Dendritic cell treated with granulocyte-macrophage colony-stimulating factor and Interleukin-4, amounts not matched to agents 40 ng/mL and 50 ng/mL, for 4 days (primary cell): ENCODE measurements around the gene TBC1D2.
A peak's percentile ranks its signal among the peaks of the same experiment; 100 is the strongest.

Experiments
- H3K27ac Mint-ChIP-seq: one replicate; pipeline ENCODE4 v1.8.0; 2022; ENCODE audit warnings: mild to moderate bottlenecking, mixed read lengths
- H3K27me3 Mint-ChIP-seq: one replicate; pipeline ENCODE4 v1.8.0; 2022; ENCODE audit warnings: mild to moderate bottlenecking, mixed read lengths
- H3K36me3 Mint-ChIP-seq: one replicate; pipeline ENCODE4 v1.8.0; 2022; ENCODE audit warnings: low read depth, mixed read lengths
- H3K4me1 Mint-ChIP-seq: one replicate; pipeline ENCODE4 v1.8.0; 2022; ENCODE audit warnings: low read depth, mixed read lengths
- H3K4me3 Mint-ChIP-seq: one replicate; pipeline ENCODE4 v1.8.0; 2022; ENCODE audit warnings: mild to moderate bottlenecking, moderate library complexity, mixed read lengths
- H3K9me3 Mint-ChIP-seq: one replicate; pipeline ENCODE4 v1.8.0; 2022; ENCODE audit warnings: mixed read lengths
- intact Hi-C: fragments of 100-400 bp; cut with micrococcal nuclease; formaldehyde crosslinking; loops from one replicate; pipeline ENCODE4 v1.15.0; 2022

TBC1D2 gene

DNA sequence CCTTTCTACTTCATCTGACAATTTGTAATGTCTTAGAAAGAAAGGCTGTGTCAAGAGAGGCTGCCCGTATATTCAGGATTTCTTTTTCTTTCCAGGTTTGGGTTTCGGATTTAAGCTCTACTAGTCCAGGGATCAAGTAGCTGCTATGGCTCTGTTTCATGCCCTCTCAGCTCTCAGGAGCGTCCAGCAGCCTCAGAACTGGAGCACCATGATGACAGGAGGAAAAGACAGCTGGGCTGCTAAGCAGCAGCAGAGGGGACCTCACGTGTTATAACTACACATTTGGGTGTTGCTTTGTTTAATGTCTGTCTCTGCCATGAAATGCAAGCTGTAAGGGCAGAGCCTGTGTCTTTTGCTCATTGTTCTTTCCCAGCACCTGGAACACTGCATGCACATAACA lies 28.5 kb downstream of the TBC1D2 start:
- peaks cover 94% of the 10 kb centered on the region for H3K36me3 Mint-ChIP-seq
- no peaks in the 10 kb centered on the region for H3K27me3 Mint-ChIP-seq
- H3K4me3 Mint-ChIP-seq: no peak overlapping the region
- no peak overlapping the region for H3K27ac Mint-ChIP-seq
- no peaks in the 10 kb centered on the region for H3K9me3 Mint-ChIP-seq
- peaks cover 20% of the 10 kb centered on the region for H3K4me1 Mint-ChIP-seq
- intact Hi-C loops: no loop called here

GRCh38 chr9:98226516-98226915 lies 28.9 kb downstream of the TBC1D2 start:
- Mint-ChIP-seq H3K27ac (no peak overlapping the region), H3K4me1 (peaks cover 20% of the 10 kb centered on the region), H3K4me3 (no peak overlapping the region), H3K27me3 (no peaks in the 10 kb centered on the region), H3K36me3 (peaks cover 94% of the 10 kb centered on the region), H3K9me3 (no peaks in the 10 kb centered on the region)
- intact Hi-C loops: no loop called here

DNA sequence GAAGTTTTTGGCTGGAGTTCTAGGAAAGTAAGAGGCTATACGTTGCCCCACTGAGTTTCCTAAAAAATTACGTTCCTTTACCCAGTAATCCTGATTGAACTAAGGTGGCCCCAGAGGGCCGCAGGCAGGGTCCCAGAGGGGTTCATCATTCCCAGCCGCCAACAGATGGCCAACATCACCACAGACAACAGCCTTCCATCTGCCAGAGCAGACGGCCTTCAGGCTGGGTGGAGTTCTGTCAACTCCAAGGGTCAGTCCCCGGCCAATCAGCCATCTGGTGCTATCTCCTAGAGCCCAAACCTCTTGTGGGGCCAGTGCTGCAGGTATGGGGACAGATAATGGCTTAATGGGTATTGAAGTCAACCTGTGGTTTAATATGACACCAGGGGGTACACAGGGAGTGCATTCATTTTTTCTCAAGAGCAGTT lies 30.4 kb downstream of the TBC1D2 start:
- Mint-ChIP-seq H3K9me3 (no peaks in the 10 kb centered on the region), H3K36me3 (peaks cover 96% of the 10 kb centered on the region), H3K27ac (no peak overlapping the region), H3K27me3 (no peaks in the 10 kb centered on the region), H3K4me1 (peaks cover 15% of the 10 kb centered on the region), H3K4me3 (no peak overlapping the region)
- intact Hi-C loops: no loop called here

DNA sequence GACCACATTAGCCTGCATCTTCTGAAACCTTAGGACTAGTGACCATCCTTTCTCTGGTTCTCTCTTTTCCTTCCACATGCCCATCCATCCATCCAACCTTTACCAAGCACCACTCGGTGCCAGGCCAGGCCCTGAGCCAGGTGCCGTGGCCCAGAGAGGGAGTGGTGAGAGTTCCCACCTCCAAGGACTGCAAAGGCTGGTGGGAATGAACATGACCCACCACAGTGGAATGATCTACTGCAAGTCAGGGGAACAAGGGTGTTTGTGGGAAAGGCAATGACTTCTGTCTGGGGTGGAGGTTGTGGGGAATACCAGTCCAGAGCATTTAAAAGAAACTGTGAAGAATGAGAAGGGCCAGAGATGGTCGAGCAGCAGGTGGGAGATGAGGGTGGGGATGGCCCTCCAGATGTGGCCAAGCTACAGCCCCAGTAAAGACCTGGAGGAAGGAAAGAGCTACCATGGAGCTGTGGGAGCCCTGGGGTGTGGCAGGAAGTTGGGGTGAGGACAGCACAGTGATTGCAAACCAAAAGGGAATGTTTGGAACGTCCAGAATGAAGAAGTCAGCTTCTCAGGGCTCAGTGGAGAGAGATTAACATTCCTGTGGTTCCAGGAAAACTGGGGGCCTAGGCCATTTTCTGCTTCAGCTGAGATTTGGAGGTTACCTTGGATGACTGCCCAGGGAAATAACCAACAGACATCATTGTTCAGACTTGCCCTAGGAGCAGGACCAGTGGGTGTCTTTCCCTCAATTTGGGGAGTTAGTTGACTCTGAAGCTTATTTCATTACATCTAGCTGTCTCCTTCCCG lies 32.4 kb downstream of the TBC1D2 start:
- Mint-ChIP-seq H3K9me3 (no peaks in the 10 kb centered on the region), H3K27ac (peak overlapping the region; percentile 76), H3K36me3 (peaks cover 96% of the 10 kb centered on the region), H3K4me1 (peaks cover 30% of the 10 kb centered on the region), H3K4me3 (no peak overlapping the region), H3K27me3 (no peaks in the 10 kb centered on the region)
- intact Hi-C loops: no loop called here

- Mint-ChIP-seq H3K9me3 (no peaks in the 10 kb centered on the region), H3K4me1 (peaks cover 30% of the 10 kb centered on the region), H3K36me3 (peaks cover 96% of the 10 kb centered on the region), H3K27ac (no peak overlapping the region), H3K27me3 (no peaks in the 10 kb centered on the region), H3K4me3 (no peak overlapping the region)
- intact Hi-C loops: no loop called here
Observed at GRCh38 chr9:98220911-98221310, 34.5 kb downstream of the TBC1D2 start.

- peaks cover 30% of the 10 kb centered on the region for H3K4me1 Mint-ChIP-seq
- intact Hi-C loops: no loop called here
- H3K9me3 Mint-ChIP-seq: no peaks in the 10 kb centered on the region
- no peaks in the 10 kb centered on the region for H3K27me3 Mint-ChIP-seq
- H3K36me3 Mint-ChIP-seq: peaks cover 97% of the 10 kb centered on the region
- H3K4me3 Mint-ChIP-seq: no peak overlapping the region
- H3K27ac Mint-ChIP-seq: peak overlapping the region; percentile 38
Observed at GRCh38 chr9:98219794-98220370, 35.6 kb downstream of the TBC1D2 start.

DNA sequence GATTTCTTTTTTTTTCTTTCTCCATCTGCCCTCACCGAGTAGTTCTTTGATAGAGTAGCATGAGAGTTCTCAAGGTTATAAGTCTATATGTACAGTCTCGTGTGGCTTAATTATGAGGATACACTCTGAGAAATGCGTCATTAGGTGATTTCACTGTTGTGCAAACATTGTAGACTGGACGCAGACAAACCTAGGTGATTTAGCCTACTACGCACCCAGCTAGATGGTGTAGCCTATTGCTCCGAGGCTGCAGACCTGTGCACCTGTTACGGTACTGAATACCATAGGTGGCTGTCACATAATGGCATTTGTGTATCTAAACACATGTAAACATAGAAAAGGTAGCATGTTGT lies 36.1 kb downstream of the TBC1D2 start:
- Mint-ChIP-seq H3K4me3 (no peak overlapping the region), H3K27ac (peak overlapping the region; percentile 38), H3K4me1 (peaks cover 30% of the 10 kb centered on the region), H3K27me3 (no peaks in the 10 kb centered on the region), H3K9me3 (no peaks in the 10 kb centered on the region), H3K36me3 (peaks cover 97% of the 10 kb centered on the region)
- intact Hi-C loops: no loop called here

GRCh38 chr9:98218562-98219363 lies 36.7 kb downstream of the TBC1D2 start:
- no peaks in the 10 kb centered on the region for H3K27me3 Mint-ChIP-seq
- no peaks in the 10 kb centered on the region for H3K9me3 Mint-ChIP-seq
- no peak overlapping the region for H3K4me3 Mint-ChIP-seq
- peak overlapping the region; percentile 30 for H3K27ac Mint-ChIP-seq
- intact Hi-C loops: no loop called here
- H3K4me1 Mint-ChIP-seq: peaks cover 28% of the 10 kb centered on the region
- peaks cover 97% of the 10 kb centered on the region for H3K36me3 Mint-ChIP-seq

GRCh38 chr9:98217255-98217654 lies 38.2 kb downstream of the TBC1D2 start:
- no peaks in the 10 kb centered on the region for H3K9me3 Mint-ChIP-seq
- H3K4me3 Mint-ChIP-seq: no peak overlapping the region
- H3K4me1 Mint-ChIP-seq: peaks cover 15% of the 10 kb centered on the region
- H3K36me3 Mint-ChIP-seq: peaks cover 97% of the 10 kb centered on the region
- intact Hi-C loops: no loop called here
- H3K27me3 Mint-ChIP-seq: no peaks in the 10 kb centered on the region
- H3K27ac Mint-ChIP-seq: no peak overlapping the region

- Mint-ChIP-seq H3K9me3 (no peaks in the 10 kb centered on the region), H3K4me3 (no peak overlapping the region), H3K27me3 (no peaks in the 10 kb centered on the region), H3K27ac (no peak overlapping the region), H3K36me3 (peaks cover 97% of the 10 kb centered on the region), H3K4me1 (peaks cover 15% of the 10 kb centered on the region)
- intact Hi-C loops: no loop called here
Observed at GRCh38 chr9:98216391-98216790, 39.1 kb downstream of the TBC1D2 start.

- H3K4me3 Mint-ChIP-seq: no peak overlapping the region
- H3K36me3 Mint-ChIP-seq: peaks cover 97% of the 10 kb centered on the region
- intact Hi-C loops: no loop called here
- peaks cover 15% of the 10 kb centered on the region for H3K4me1 Mint-ChIP-seq
- H3K27ac Mint-ChIP-seq: no peak overlapping the region
- no peaks in the 10 kb centered on the region for H3K9me3 Mint-ChIP-seq
- no peaks in the 10 kb centered on the region for H3K27me3 Mint-ChIP-seq
Observed at GRCh38 chr9:98215821-98216220, 39.6 kb downstream of the TBC1D2 start.

DNA sequence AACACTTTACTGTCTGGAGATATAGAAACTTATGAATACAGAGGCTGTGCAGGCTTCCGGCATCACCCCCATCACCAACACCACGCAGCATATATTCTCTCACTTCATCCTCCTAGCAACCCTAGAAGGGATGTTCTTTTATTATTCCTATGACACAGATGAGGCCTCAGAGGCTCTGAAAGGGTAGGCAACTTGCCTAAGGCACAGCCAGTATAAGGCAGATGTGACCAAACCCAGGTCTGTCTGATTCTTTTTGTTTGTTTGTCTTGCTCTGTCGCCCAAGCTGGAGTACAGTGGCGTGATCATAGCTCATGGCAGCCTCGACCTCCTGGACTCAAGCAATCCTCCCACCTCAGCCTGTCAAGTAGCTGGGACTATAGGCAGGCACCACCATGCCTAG lies 40.2 kb downstream of the TBC1D2 start:
- H3K9me3 Mint-ChIP-seq: no peaks in the 10 kb centered on the region
- H3K27me3 Mint-ChIP-seq: no peaks in the 10 kb centered on the region
- peaks cover 15% of the 10 kb centered on the region for H3K4me1 Mint-ChIP-seq
- H3K4me3 Mint-ChIP-seq: no peak overlapping the region
- H3K27ac Mint-ChIP-seq: no peak overlapping the region
- peaks cover 97% of the 10 kb centered on the region for H3K36me3 Mint-ChIP-seq
- intact Hi-C loops: no loop called here

- Mint-ChIP-seq H3K27me3 (no peaks in the 10 kb centered on the region), H3K36me3 (peaks cover 97% of the 10 kb centered on the region), H3K4me1 (peaks cover 14% of the 10 kb centered on the region), H3K27ac (no peak overlapping the region), H3K4me3 (no peak overlapping the region), H3K9me3 (no peaks in the 10 kb centered on the region)
- intact Hi-C loops: no loop called here
Observed at GRCh38 chr9:98214811-98215210, 40.6 kb downstream of the TBC1D2 start.

GRCh38 chr9:98211260-98211659 lies 44.2 kb downstream of the TBC1D2 start:
- Mint-ChIP-seq H3K9me3 (no peaks in the 10 kb centered on the region), H3K36me3 (peaks cover 97% of the 10 kb centered on the region), H3K27ac (no peak overlapping the region), H3K4me1 (peaks cover 2% of the 10 kb centered on the region), H3K27me3 (no peaks in the 10 kb centered on the region), H3K4me3 (no peak overlapping the region)
- intact Hi-C loops: no loop called here
